KMS-11 (cell line): ENCODE data around the gene ATP6V1C2.
"Not testable (repeated sequence)": the region's sequence is repeated elsewhere in the genome, so short reads cannot be mapped to it uniquely, and the experiment has no call there.

ENCODE experiments used
- H2AFZ ChIP-seq: fragments of 200-600 bp; sonication (generic); 2 replicates; pipeline ENCODE4 v1.6.1; 2016; ENCODE audit warnings: antibody characterized with exemption, mixed run types, low read depth
- H3K27ac ChIP-seq: fragments of 200-600 bp; sonication (generic); 2 replicates; pipeline ENCODE4 v1.6.1; 2016; ENCODE audit warnings: mild to moderate bottlenecking, mixed run types
- H3K27me3 ChIP-seq: fragments of 200-600 bp; sonication (generic); 2 replicates; pipeline ENCODE4 v1.6.1; 2017; ENCODE audit warnings: mild to moderate bottlenecking, low read depth, mixed run types, moderate library complexity; ENCODE audit not compliant: insufficient read depth
- H3K36me3 ChIP-seq: fragments of 200-600 bp; sonication (generic); 2 replicates; pipeline ENCODE4 v1.6.1; 2017; ENCODE audit warnings: mild to moderate bottlenecking, mixed run types; ENCODE audit not compliant: insufficient read depth
- H3K4me1 ChIP-seq: fragments of 200-600 bp; sonication (generic); 2 replicates; pipeline ENCODE4 v1.6.1; 2016; ENCODE audit warnings: mild to moderate bottlenecking, low read depth, mixed run types; ENCODE audit not compliant: poor library complexity, severe bottlenecking
- H3K4me2 ChIP-seq: fragments of 200-600 bp; sonication (generic); 2 replicates; pipeline ENCODE4 v1.7.0; 2016; ENCODE audit warnings: mild to moderate bottlenecking, mixed run types
- H3K4me3 ChIP-seq: fragments of 200-600 bp; sonication (generic); IDR thresholded peaks from 2 replicates; pipeline ENCODE4 v1.6.1; 2017; ENCODE audit warnings: low read depth, low read length, mixed read lengths; ENCODE audit not compliant: insufficient read depth
- H3K79me2 ChIP-seq: fragments of 200-600 bp; sonication (generic); 2 replicates; pipeline ENCODE4 v1.6.1; 2016; ENCODE audit warnings: low read depth, mixed run types; ENCODE audit not compliant: insufficient read depth
- H3K9ac ChIP-seq: fragments of 200-600 bp; sonication (generic); 2 replicates; pipeline ENCODE4 v1.6.1; 2016; ENCODE audit warnings: mild to moderate bottlenecking, mixed run types
- H4K20me1 ChIP-seq: fragments of 200-600 bp; sonication (generic); 2 replicates; pipeline ENCODE4 v1.6.1; 2016; ENCODE audit warnings: mild to moderate bottlenecking, mixed run types; ENCODE audit not compliant: insufficient read depth
- TF ChIP-seq, protein P1 (sequence below): fragments of 200-600 bp; sonication (generic); conservative IDR thresholded peaks from 2 replicates; pipeline ENCODE4 v1.6.1; 2017; ENCODE audit warnings: low read depth, mild to moderate bottlenecking, antibody characterized with exemption, low read length, moderate library complexity, mixed read lengths

The ATP6V1C2 gene

DNA sequence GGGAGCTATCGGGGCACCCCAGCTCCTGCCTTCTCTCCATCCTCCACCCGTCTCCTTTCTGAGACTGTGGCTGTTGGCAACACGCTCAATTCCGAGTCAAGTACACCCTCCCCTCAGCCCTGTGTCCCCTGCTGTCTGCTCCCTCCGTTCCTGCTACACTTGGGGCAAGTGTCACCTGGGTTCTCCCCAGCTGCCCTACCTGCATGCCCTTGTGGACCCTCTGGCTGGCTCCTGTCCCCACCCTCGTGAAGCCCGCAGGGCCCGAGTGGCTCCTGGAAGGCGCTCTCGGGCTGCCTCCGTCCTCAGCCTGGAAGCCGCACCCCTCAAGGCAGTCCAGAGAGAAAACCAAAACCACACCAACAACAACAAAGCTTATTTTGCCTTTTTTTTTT, 57.3 kb downstream of the ATP6V1C2 start:
- Histone ChIP-seq H3K27me3 (no peaks in the 10 kb centered on the region), H3K36me3 (peaks cover 10% of the 10 kb centered on the region; the same call in 1 of the 2 replicates), H3K79me2 (no peaks in the 10 kb centered on the region), H3K4me1 (no peaks in the 10 kb centered on the region), H3K27ac (no peak overlapping the region), H2AFZ (no peak overlapping the region), H3K4me2 (no peak overlapping the region), H3K9ac (no peak overlapping the region), H3K4me3 (no peak overlapping the region), H4K20me1 (no peaks in the 10 kb centered on the region)
- TF ChIP-seq, protein P1, sequence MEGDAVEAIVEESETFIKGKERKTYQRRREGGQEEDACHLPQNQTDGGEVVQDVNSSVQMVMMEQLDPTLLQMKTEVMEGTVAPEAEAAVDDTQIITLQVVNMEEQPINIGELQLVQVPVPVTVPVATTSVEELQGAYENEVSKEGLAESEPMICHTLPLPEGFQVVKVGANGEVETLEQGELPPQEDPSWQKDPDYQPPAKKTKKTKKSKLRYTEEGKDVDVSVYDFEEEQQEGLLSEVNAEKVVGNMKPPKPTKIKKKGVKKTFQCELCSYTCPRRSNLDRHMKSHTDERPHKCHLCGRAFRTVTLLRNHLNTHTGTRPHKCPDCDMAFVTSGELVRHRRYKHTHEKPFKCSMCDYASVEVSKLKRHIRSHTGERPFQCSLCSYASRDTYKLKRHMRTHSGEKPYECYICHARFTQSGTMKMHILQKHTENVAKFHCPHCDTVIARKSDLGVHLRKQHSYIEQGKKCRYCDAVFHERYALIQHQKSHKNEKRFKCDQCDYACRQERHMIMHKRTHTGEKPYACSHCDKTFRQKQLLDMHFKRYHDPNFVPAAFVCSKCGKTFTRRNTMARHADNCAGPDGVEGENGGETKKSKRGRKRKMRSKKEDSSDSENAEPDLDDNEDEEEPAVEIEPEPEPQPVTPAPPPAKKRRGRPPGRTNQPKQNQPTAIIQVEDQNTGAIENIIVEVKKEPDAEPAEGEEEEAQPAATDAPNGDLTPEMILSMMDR = no peak

DNA sequence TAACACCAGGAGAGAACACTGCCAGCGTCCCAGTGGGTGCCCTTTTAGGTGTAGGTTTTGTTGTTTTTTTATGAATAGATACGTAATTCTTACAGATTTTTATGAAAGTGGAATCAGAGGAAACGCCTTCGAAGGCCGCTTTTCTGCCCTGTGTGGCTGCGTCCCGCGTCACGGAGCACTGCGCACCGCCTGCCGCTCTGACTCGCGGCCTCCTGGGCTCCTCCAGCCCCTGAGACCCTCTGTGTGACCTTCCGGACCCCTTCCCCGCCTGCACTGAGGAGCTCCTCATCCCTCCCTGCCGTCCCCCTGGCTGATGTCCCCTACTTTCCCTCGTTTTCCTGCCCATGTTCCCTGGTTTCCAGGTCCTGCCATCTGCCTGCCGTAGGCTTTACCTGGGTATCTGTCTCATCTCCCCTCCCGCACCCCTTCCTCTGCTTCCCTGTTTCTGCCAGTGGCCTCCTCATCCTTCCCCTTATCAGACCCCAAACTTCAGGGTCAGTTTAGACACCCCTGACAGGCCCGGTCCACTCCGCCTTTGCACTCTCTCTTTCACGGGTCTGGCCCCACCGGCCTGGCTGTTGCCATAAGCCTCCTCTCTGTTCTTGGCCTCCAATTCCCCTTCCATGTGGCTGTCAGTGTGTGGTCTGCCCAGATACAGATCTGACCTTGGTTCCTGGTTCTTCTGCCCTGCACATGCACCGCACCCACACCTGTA, 58.5 kb downstream of the ATP6V1C2 start:
- H3K4me3 ChIP-seq = no peak overlapping the region
- H3K4me2 ChIP-seq = no peak overlapping the region
- H3K27ac ChIP-seq = no peak overlapping the region
- no peaks in the 10 kb centered on the region for H3K4me1 ChIP-seq
- H4K20me1 ChIP-seq = no peaks in the 10 kb centered on the region
- no peaks in the 10 kb centered on the region for H3K27me3 ChIP-seq
- H3K36me3 ChIP-seq = peaks cover 13% of the 10 kb centered on the region; the same call in 1 of the 2 replicates
- H3K9ac ChIP-seq = no peak overlapping the region
- no peak overlapping the region for H2AFZ ChIP-seq
- TF ChIP-seq, protein P1 = no peak
- H3K79me2 ChIP-seq = no peaks in the 10 kb centered on the region; the same call in 1 of the 2 replicates

DNA sequence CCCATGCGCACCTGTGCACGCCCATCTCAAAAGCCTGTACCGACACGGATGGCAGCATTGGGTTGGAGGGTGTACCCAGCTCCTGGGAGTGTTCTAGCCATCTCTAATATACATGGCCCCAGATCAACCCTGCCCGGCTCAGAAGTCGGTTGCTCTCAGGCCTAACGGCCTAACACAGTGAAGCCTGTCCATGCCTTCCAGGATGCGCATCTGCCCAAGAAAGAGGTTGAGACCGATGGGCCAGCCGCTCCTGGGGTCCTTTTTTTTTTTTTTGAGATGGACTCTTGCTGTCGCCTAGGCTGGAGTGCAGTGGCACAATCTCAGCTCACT, 59.0 kb downstream of the ATP6V1C2 start:
- peaks cover 16% of the 10 kb centered on the region; the same call in 1 of the 2 replicates for H3K36me3 ChIP-seq

DNA sequence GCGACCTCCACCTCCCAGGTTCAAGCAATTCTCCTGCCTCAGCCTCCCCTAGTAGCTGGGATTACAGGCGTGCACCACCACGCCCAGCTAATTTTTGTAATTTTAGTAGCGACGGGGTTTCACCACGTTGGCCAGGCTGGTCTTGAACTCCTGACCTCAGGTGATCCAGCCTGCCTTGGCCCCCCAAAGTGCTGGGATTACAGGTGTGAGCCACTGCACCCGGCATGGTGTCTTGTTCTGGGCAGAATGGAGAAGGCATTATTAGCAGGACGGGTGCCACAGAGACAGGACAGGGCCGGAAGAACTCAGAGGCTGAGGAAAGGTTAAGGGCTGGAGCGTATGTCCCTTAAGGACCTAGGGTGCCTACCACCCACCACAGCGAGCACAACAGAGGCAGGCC, 59.4 kb downstream of the ATP6V1C2 start:
- not testable (repeated sequence) for H3K9ac ChIP-seq, H3K27ac ChIP-seq, H3K27me3 ChIP-seq, H3K79me2 ChIP-seq, H3K4me2 ChIP-seq, H2AFZ ChIP-seq, H4K20me1 ChIP-seq, H3K4me3 ChIP-seq, H3K4me1 ChIP-seq
- H3K36me3 ChIP-seq = peaks cover 16% of the 10 kb centered on the region; the same call in 1 of the 2 replicates

More for the DNA sequence above, 59.0 kb downstream of the ATP6V1C2 start:
- Histone ChIP-seq H3K27me3 (no peaks in the 10 kb centered on the region), H3K4me1 (no peaks in the 10 kb centered on the region), H3K4me2 (no peak overlapping the region), H4K20me1 (no peaks in the 10 kb centered on the region), H3K79me2 (no peaks in the 10 kb centered on the region; the same call in 1 of the 2 replicates), H3K27ac (no peak overlapping the region), H2AFZ (no peak overlapping the region), H3K4me3 (no peak overlapping the region), H3K9ac (no peak overlapping the region)
- TF ChIP-seq, protein P1 = no peak

DNA sequence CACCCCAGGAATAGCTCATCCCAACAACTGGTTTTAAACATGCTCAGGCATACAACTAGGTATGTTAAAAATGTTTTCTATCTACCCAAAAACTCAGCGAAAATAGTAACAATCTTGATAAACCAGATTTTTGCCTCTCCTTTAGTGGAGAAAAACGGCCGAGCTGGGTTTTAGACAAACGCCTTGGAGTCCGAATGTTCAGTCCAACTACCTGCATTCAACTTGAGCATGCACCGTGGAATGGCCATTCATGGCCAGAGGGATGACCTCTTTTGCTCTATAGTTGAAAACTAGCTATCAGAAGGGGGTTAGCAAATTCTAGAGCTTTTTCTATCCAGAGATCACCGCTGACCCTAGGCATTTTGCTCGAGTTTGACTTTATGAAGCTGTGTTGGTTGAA, 60.3 kb downstream of the ATP6V1C2 start:
- no peaks in the 10 kb centered on the region for H4K20me1 ChIP-seq

More for the DNA sequence above, 60.3 kb downstream of the ATP6V1C2 start:
- TF ChIP-seq, protein P1 = no peak
- Histone ChIP-seq H3K4me3 (no peak overlapping the region), H3K36me3 (peaks cover 23% of the 10 kb centered on the region; the same call in 1 of the 2 replicates), H3K9ac (no peak overlapping the region), H3K79me2 (no peaks in the 10 kb centered on the region; the same call in 1 of the 2 replicates), H3K4me2 (no peak overlapping the region), H3K27me3 (no peaks in the 10 kb centered on the region), H3K4me1 (no peaks in the 10 kb centered on the region), H2AFZ (no peak overlapping the region), H3K27ac (no peak overlapping the region)
